ENCODE results near the gene JARID2.

DNA sequence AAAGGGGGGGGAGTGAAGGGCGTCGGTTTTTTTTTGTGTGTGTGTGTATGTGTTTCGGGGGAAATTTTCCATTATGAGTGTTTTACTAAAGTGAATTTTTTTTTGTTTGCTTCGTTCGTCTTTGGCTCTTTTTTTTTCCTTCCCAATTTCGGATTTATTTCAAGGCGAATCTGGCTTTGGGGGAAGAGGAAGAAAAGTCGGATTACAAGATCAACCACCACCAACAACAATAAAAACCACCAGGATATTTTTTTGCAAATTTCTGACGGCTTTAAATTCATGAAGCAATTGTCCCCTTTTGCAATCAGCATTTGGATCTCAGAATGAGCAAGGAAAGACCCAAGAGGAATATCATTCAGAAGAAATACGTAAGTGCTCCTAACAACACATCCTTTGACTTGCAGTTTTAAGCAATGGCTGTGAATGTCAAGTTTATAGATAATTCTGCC lies 372 bp downstream of the JARID2 start:
- TF ChIP-seq CTCF (IDR thresholded peaks at IDR 0.05 in 4 of 5, conservative IDR thresholded peaks at IDR 0.05 in 1 of 5) = no peak
- TF ChIP-seq POLR2A (IDR thresholded peaks at IDR 0.05) = no peak

Data from gastrocnemius medialis (tissue), 4 donors.